ENCODE data around the gene IL36B.

The IL36B gene

GRCh38 chr2:113050921-113051895 is 1.5 kb downstream of the IL36B start:
- no peak for DNase-seq

- DNase-seq = no peak
These were observed 6.2 kb downstream of the IL36B start for GRCh38 chr2:113046465-113046864.

- DNase-seq = no peak
These were observed 10.8 kb downstream of the IL36B start for GRCh38 chr2:113041871-113042270.

- DNase-seq = no peak
These were observed 12.9 kb downstream of the IL36B start for GRCh38 chr2:113039719-113040118.

- no peak for DNase-seq
These were observed 13.5 kb downstream of the IL36B start for GRCh38 chr2:113039158-113039557.

- no peak for DNase-seq
These were observed 14.4 kb downstream of the IL36B start for GRCh38 chr2:113038291-113038690.

- no peak for DNase-seq
These were observed 15.9 kb downstream of the IL36B start for GRCh38 chr2:113036763-113037162.

- no peak for DNase-seq
These were observed 18.7 kb downstream of the IL36B start for GRCh38 chr2:113034016-113034415.

GRCh38 chr2:113032737-113033136 is 19.9 kb downstream of the IL36B start:
- no peak for DNase-seq

GRCh38 chr2:113028112-113028511 is 24.6 kb downstream of the IL36B start:
- no peak for DNase-seq

GRCh38 chr2:113027691-113028090 is 25.0 kb downstream of the IL36B start:
- no peak for DNase-seq

GRCh38 chr2:113025737-113026136 is 26.9 kb downstream of the IL36B start:
- DNase-seq = no peak

- DNase-seq = no peak
These were observed 27.9 kb downstream of the IL36B start for GRCh38 chr2:113024764-113025163.

GRCh38 chr2:113021312-113021711 is 31.4 kb downstream of the IL36B start:
- DNase-seq = no peak

- DNase-seq = no peak
These were observed 34.2 kb downstream of the IL36B start for GRCh38 chr2:113018509-113018908.

- DNase-seq = no peak
These were observed 37.0 kb downstream of the IL36B start for GRCh38 chr2:113015655-113016054.

- DNase-seq = no peak
These were observed 37.6 kb downstream of the IL36B start for GRCh38 chr2:113015042-113015441.

GRCh38 chr2:113014067-113014466 is 38.6 kb downstream of the IL36B start:
- DNase-seq = no peak

GRCh38 chr2:113013336-113013661 is 39.4 kb downstream of the IL36B start:
- no peak for DNase-seq

GRCh38 chr2:113012436-113013335 is 40.0 kb downstream of the IL36B start:
- no peak for DNase-seq

- DNase-seq = no peak
These were observed 41.6 kb downstream of the IL36B start for GRCh38 chr2:113011108-113011507.

GRCh38 chr2:113010088-113010487 is 42.6 kb downstream of the IL36B start:
- no peak for DNase-seq

- no peak for DNase-seq
These were observed 43.0 kb downstream of the IL36B start for GRCh38 chr2:113009622-113010021.

- DNase-seq = no peak
These were observed 45.4 kb downstream of the IL36B start for GRCh38 chr2:113007250-113007649.

All from stimulated activated CD8-positive, alpha-beta memory T cell treated with anti-CD3 and anti-CD28 coated beads, Interleukin-4, amount 100 ng/mL, for 48 hours (primary cell).